PC-3 (cell line): ENCODE results near the gene LGALS4. TPM values are rescaled to one million over a fixed set of nuclear protein-coding genes. Genes with fewer than 3 reads are reported as not detected.

Experiments
- ATAC-seq: fragments of 200-7000 bp; cut with Tn5 transposase; 2 replicates; pipeline ENCODE4 v1.9.1; 2020; ENCODE audit warnings: mild to moderate bottlenecking, moderate library complexity
- BruUV-seq: library from RNA; stranded (reverse); fragments of 400-500 nt; replicated peaks from 2 replicates; lab custom pipeline; 2021; lab: Mats Ljungman, UMichigan
- CTCF ChIA-PET: fragments of 300-600 bp; sonication (Branson Sonifier 250); formaldehyde crosslinking; loops from one replicate; lab custom pipeline; 2022; ENCODE audit warnings: antibody characterized with exemption; lab: Charles Lee
- POLR2A ChIA-PET: fragments of 300-600 bp; sonication (Branson Sonifier 250); formaldehyde crosslinking; loops from one replicate; lab custom pipeline; 2022; ENCODE audit warnings: antibody characterized with exemption; ENCODE audit not compliant: unreplicated experiment; lab: Charles Lee
- DNase-seq: peaks from one replicate; pipeline ENCODE4 v3.0.0-alpha.2; 2015
- H2AFZ ChIP-seq: fragments of 300-600 bp; sonication (generic); 2 replicates; pipeline ENCODE4 v1.6.0; 2016; ENCODE audit warnings: antibody characterized with exemption, low read length
- H3F3A ChIP-seq: fragments of 300-600 bp; sonication (generic); one replicate; pipeline ENCODE4 v1.6.0; 2017; ENCODE audit warnings: antibody characterized with exemption, low read length, control low read depth, mild to moderate bottlenecking; ENCODE audit not compliant: unreplicated experiment
- H3K27ac ChIP-seq: fragments of 300-600 bp; sonication (generic); 2 replicates; pipeline ENCODE4 v1.5.1; 2016; ENCODE audit warnings: mild to moderate bottlenecking, low read length
- H3K27me3 ChIP-seq: fragments of 300-600 bp; sonication (generic); 2 replicates; pipeline ENCODE4 v1.6.1; 2016; ENCODE audit warnings: low read length, mixed read lengths
- H3K36me3 ChIP-seq: fragments of 300-600 bp; sonication (generic); 2 replicates; pipeline ENCODE4 v1.6.1; 2016; ENCODE audit warnings: low read depth, mixed run types, low read length, mixed read lengths
- H3K4me1 ChIP-seq: fragments of 300-600 bp; sonication (generic); 2 replicates; pipeline ENCODE4 v1.5.1; 2016; ENCODE audit warnings: low read length; ENCODE audit not compliant: insufficient read depth
- H3K4me2 ChIP-seq: fragments of 300-600 bp; sonication (generic); 2 replicates; pipeline ENCODE4 v1.6.0; 2016; ENCODE audit warnings: low read length
- H3K4me3 ChIP-seq: fragments of 300-600 bp; sonication (generic); 2 replicates; pipeline ENCODE4 v1.5.1; 2016; ENCODE audit warnings: mild to moderate bottlenecking, low read length, mixed read lengths
- H3K79me2 ChIP-seq: fragments of 300-600 bp; sonication (generic); 2 replicates; pipeline ENCODE4 v1.6.1; 2017; ENCODE audit warnings: low read length, mixed read lengths
- H3K9ac ChIP-seq: fragments of 300-600 bp; sonication (generic); 2 replicates; pipeline ENCODE4 v1.6.0; 2016; ENCODE audit warnings: mild to moderate bottlenecking, low read length
- H3K9me2 ChIP-seq: fragments of 300-600 bp; sonication (generic); replicated peaks from 2 replicates; pipeline ENCODE4 v1.6.1; 2016; ENCODE audit warnings: mixed run types, low read length, mixed read lengths
- H3K9me3 ChIP-seq: fragments of 300-600 bp; sonication (generic); 2 replicates; pipeline ENCODE4 v1.6.1; 2016; ENCODE audit warnings: low read length, mixed read lengths
- H4K20me1 ChIP-seq: fragments of 300-600 bp; sonication (generic); 2 replicates; pipeline ENCODE4 v1.6.1; 2016; ENCODE audit warnings: low read length, mixed read lengths
- EZH2 ChIP-seq: fragments of 300-600 bp; sonication (generic); IDR thresholded peaks from one replicate; pipeline ENCODE4 v1.6.1; 2017; ENCODE audit warnings: antibody characterized with exemption, mild to moderate bottlenecking, low read length; ENCODE audit not compliant: unreplicated experiment
- EZH2phosphoT487 ChIP-seq: fragments of 300-600 bp; sonication (generic); IDR thresholded peaks from 2 replicates; pipeline ENCODE4 v1.6.1; 2018; ENCODE audit warnings: mild to moderate bottlenecking, antibody characterized with exemption, low read length, borderline replicate concordance
- intact Hi-C: fragments of 100-400 bp; cut with micrococcal nuclease; formaldehyde crosslinking; loops from 2 replicates; pipeline ENCODE4 v1.9.0; 2023
- total RNA-seq: library from RNA; depleted of rRNA; stranded (reverse); fragments of >200 nt; gene quantifications from 2 replicates; pipeline ENCODE4 v1.2.3, GENCODE V29; 2014
- TF ChIP-seq, protein P1 (sequence below): fragments of 300-600 bp; sonication (generic); conservative IDR thresholded peaks from 2 replicates; pipeline ENCODE4 v1.5.1; 2017; ENCODE audit warnings: antibody characterized with exemption, low read depth, mild to moderate bottlenecking, low read length

The LGALS4 gene
- total RNA-seq, 1 experiment from 2014 or later = 0.51 TPM

DNA sequence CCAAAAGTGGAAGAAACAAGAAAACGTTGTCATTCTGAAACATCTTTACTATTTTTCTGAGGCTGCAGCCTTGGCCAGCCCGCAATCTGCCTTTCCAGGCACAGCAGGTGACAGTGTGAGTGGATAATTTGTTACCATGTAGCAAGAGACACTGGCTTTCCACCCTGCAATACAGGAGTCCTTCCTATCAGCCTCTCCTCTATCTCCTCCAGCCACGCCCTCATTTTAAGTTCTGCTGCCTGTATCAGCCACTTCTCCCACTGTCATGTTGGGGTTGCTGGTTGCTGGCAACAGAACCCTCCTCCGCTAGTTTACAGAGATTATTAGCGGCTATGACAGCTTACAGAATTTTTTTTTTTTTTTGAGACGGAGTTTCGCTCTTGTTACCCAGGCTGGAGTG is 31.7 kb downstream of the LGALS4 start:
- Histone ChIP-seq H3K27me3 (no peaks in the 10 kb centered on the region), H3K36me3 (no peaks in the 10 kb centered on the region), H3K27ac (no peak overlapping the region), H3K4me3 (no peak overlapping the region), H4K20me1 (no peaks in the 10 kb centered on the region), H3K4me1 (no peaks in the 10 kb centered on the region), H3K9me3 (no peaks in the 10 kb centered on the region), H3F3A (no peaks in the 10 kb centered on the region), H3K4me2 (no peak overlapping the region), H2AFZ (no peak overlapping the region), H3K9ac (no peak overlapping the region), H3K9me2 (no peaks in the 10 kb centered on the region), H3K79me2 (no peaks in the 10 kb centered on the region)
- no peak for TF ChIP-seq EZH2phosphoT487
- no peak for TF ChIP-seq EZH2
- TF ChIP-seq, protein P1, sequence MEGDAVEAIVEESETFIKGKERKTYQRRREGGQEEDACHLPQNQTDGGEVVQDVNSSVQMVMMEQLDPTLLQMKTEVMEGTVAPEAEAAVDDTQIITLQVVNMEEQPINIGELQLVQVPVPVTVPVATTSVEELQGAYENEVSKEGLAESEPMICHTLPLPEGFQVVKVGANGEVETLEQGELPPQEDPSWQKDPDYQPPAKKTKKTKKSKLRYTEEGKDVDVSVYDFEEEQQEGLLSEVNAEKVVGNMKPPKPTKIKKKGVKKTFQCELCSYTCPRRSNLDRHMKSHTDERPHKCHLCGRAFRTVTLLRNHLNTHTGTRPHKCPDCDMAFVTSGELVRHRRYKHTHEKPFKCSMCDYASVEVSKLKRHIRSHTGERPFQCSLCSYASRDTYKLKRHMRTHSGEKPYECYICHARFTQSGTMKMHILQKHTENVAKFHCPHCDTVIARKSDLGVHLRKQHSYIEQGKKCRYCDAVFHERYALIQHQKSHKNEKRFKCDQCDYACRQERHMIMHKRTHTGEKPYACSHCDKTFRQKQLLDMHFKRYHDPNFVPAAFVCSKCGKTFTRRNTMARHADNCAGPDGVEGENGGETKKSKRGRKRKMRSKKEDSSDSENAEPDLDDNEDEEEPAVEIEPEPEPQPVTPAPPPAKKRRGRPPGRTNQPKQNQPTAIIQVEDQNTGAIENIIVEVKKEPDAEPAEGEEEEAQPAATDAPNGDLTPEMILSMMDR = no peak
- intact Hi-C loops = no loop called here
- BruUV-seq = no TSS peak
- DNase-seq = no peak
- CTCF ChIA-PET = no interaction called here
- POLR2A ChIA-PET = no interaction called here
- ATAC-seq = no peak

GRCh38 chr19:38780443-38780842 is 32.3 kb downstream of the LGALS4 start:
- CTCF ChIA-PET = no interaction called here
- TF ChIP-seq EZH2phosphoT487 (no peak), EZH2 (no peak)
- TF ChIP-seq, protein P1 = no peak
- Histone ChIP-seq H3F3A (no peaks in the 10 kb centered on the region), H3K4me3 (no peak overlapping the region), H3K27me3 (no peaks in the 10 kb centered on the region), H3K27ac (no peak overlapping the region), H3K79me2 (no peaks in the 10 kb centered on the region), H3K9ac (no peak overlapping the region), H3K36me3 (no peaks in the 10 kb centered on the region), H3K9me2 (no peaks in the 10 kb centered on the region), H3K4me2 (no peak overlapping the region), H4K20me1 (no peaks in the 10 kb centered on the region), H2AFZ (no peak overlapping the region), H3K9me3 (no peaks in the 10 kb centered on the region), H3K4me1 (no peaks in the 10 kb centered on the region)
- DNase-seq (no peak), ATAC-seq (no peak)
- BruUV-seq = no TSS peak
- intact Hi-C loops = no loop called here
- POLR2A ChIA-PET = no interaction called here

- DNase-seq = no peak
- no peak for ATAC-seq
- TF ChIP-seq, protein P1 = no peak
- no peak for TF ChIP-seq EZH2phosphoT487
- no peak for TF ChIP-seq EZH2
- Histone ChIP-seq H3K79me2 (no peaks in the 10 kb centered on the region), H3K27me3 (no peaks in the 10 kb centered on the region), H3K9me3 (no peaks in the 10 kb centered on the region), H3K9ac (no peak overlapping the region), H3K4me3 (no peak overlapping the region), H3K27ac (no peak overlapping the region), H2AFZ (no peak overlapping the region), H3F3A (no peaks in the 10 kb centered on the region), H3K4me1 (no peaks in the 10 kb centered on the region), H4K20me1 (no peaks in the 10 kb centered on the region), H3K9me2 (no peaks in the 10 kb centered on the region), H3K36me3 (no peaks in the 10 kb centered on the region), H3K4me2 (no peak overlapping the region)
- CTCF ChIA-PET = no interaction called here
- BruUV-seq = no TSS peak
- intact Hi-C loops = no loop called here
- POLR2A ChIA-PET = no interaction called here
Observed at GRCh38 chr19:38778733-38779132, 34.0 kb downstream of the LGALS4 start.
